Transverse colon (tissue), 4 donors: ENCODE results near the gene KRTAP10-2.

Experiments used
- POLR2A ChIP-seq: fragments of 450-650 bp; IDR thresholded peaks from one replicate; pipeline ENCODE4 v1.6.1; 2016; ENCODE audit warnings: antibody characterized with exemption, mild to moderate bottlenecking, moderate library complexity
- POLR2AphosphoS5 ChIP-seq, 3 donors: sonication (generic); formaldehyde crosslinking; IDR thresholded peaks; one replicate each; pipeline ENCODE4 v1.6.1; 2016; ENCODE audit warnings: antibody characterized with exemption in 3 of 3
- TF ChIP-seq, protein P1 (sequence below), 5 experiments: fragments of 200-600 bp in 3 of 5; fragments of 450-650 bp in 2 of 5; sonication (generic) in 3 of 5; IDR thresholded peaks; 1 replicate in 2 of 5; 2 replicates in 3 of 5; pipeline ENCODE4 v1.5.1; 2016 to 2017; ENCODE audit warnings: antibody characterized with exemption in 5 of 5, inconsistent platforms in 3 of 5, mild to moderate bottlenecking in 2 of 5, moderate library complexity in 1 of 5

DNA sequence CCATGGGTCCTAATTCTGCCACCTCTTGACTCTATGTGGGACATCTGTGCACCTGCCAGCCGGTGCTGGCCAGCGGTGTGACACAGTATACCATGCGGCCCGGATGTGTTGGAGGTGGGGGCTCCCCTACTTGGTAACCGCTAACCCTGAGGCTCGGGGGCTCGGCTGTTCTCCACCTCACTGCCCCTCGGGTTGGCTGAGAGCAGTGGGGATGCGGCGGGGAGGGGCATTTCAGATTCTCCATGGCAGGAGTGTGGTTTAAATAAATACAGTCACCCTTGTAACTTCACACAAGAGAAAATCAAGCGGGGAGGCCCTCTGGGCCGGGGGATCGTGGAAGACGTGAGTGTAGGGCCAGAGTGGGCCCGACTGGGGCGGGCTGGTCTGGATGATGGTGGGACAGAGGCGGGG, 22.3 kb downstream of the KRTAP10-2 start:
- TF ChIP-seq POLR2AphosphoS5 (IDR thresholded peaks at IDR 0.05) (no peak), POLR2A (no peak)
- TF ChIP-seq, protein P1, sequence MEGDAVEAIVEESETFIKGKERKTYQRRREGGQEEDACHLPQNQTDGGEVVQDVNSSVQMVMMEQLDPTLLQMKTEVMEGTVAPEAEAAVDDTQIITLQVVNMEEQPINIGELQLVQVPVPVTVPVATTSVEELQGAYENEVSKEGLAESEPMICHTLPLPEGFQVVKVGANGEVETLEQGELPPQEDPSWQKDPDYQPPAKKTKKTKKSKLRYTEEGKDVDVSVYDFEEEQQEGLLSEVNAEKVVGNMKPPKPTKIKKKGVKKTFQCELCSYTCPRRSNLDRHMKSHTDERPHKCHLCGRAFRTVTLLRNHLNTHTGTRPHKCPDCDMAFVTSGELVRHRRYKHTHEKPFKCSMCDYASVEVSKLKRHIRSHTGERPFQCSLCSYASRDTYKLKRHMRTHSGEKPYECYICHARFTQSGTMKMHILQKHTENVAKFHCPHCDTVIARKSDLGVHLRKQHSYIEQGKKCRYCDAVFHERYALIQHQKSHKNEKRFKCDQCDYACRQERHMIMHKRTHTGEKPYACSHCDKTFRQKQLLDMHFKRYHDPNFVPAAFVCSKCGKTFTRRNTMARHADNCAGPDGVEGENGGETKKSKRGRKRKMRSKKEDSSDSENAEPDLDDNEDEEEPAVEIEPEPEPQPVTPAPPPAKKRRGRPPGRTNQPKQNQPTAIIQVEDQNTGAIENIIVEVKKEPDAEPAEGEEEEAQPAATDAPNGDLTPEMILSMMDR (IDR thresholded peaks at IDR 0.05) = no peak
